Calu3 (cell line): ENCODE data around the gene ZNF107. TPM values are rescaled to one million over a fixed set of nuclear protein-coding genes. Genes with fewer than 3 reads are reported as not detected.

ENCODE experiments used
- BruUV-seq: library from RNA; stranded (reverse); fragments of 400-500 nt; replicated peaks from 2 replicates; lab custom pipeline; 2021; lab: Mats Ljungman, UMichigan
- CTCF ChIA-PET: fragments of 300-600 bp; sonication (Branson Sonifier 250); formaldehyde crosslinking; loops from one replicate; lab custom pipeline; 2022; ENCODE audit warnings: antibody characterized with exemption; lab: Charles Lee
- DNase-seq: peaks from one replicate; pipeline ENCODE4 v3.0.0; 2022
- H3K27ac Mint-ChIP-seq: one replicate; pipeline ENCODE4 v1.8.0; 2022; ENCODE audit warnings: mixed read lengths; ENCODE audit not compliant: unreplicated experiment
- H3K27me3 Mint-ChIP-seq: one replicate; pipeline ENCODE4 v1.8.0; 2022; ENCODE audit warnings: mixed read lengths; ENCODE audit not compliant: unreplicated experiment
- H3K36me3 Mint-ChIP-seq: one replicate; pipeline ENCODE4 v1.8.0; 2022; ENCODE audit warnings: mild to moderate bottlenecking, moderate library complexity, mixed read lengths; ENCODE audit not compliant: insufficient read depth, unreplicated experiment
- H3K4me1 Mint-ChIP-seq: one replicate; pipeline ENCODE4 v1.8.0; 2022; ENCODE audit warnings: mild to moderate bottlenecking, low read depth, mixed read lengths; ENCODE audit not compliant: unreplicated experiment
- H3K4me3 Mint-ChIP-seq: one replicate; pipeline ENCODE4 v1.8.0; 2022; ENCODE audit warnings: mild to moderate bottlenecking, low read depth, moderate library complexity, mixed read lengths; ENCODE audit not compliant: unreplicated experiment
- H3K9me3 Mint-ChIP-seq: one replicate; pipeline ENCODE4 v1.8.0; 2022; ENCODE audit warnings: low read depth, mixed read lengths; ENCODE audit not compliant: unreplicated experiment
- CTCF ChIP-seq: fragments of 200-600 bp; IDR thresholded peaks from one replicate; pipeline ENCODE4 v1.8.0; 2022; ENCODE audit warnings: antibody characterized with exemption; ENCODE audit not compliant: unreplicated experiment
- intact Hi-C: fragments of 100-400 bp; cut with micrococcal nuclease; formaldehyde crosslinking; loops from one replicate; pipeline ENCODE4 v1.10.0; 2022; ENCODE audit not compliant: unreplicated experiment
- total RNA-seq: library from RNA; stranded (reverse); gene quantifications from 2 replicates; pipeline ENCODE4 v1.2.3, GENCODE V29; 2022

The ZNF107 gene
- total RNA-seq, 1 experiment from 2014 or later, result 7.7 TPM

DNA sequence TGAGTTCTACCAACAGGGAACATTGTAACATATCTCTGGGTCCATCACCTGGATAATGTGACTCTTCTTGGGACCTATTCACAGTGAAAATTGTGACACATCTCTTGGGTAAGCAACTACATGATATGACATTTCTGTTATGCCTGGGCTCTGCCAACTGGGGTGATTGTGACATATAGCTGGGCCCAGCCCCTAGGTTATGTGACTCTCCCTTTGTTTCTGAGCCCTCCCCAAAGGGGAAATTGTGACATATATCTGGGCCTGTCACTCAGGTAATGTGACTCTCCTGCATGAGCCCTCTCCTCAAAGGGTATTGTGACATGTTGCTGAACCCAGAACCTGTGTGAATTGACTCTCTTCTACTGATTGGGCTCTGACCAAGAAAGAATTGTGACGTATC, 22.4 kb upstream of the ZNF107 start:
- TF ChIP-seq CTCF, result no peak
- CTCF ChIA-PET, result no interaction called here
- intact Hi-C loops, result no loop called here
- Mint-ChIP-seq H3K4me1 (no peaks in the 10 kb centered on the region), H3K27ac (no peak overlapping the region), H3K4me3 (no peak overlapping the region), H3K27me3 (no peaks in the 10 kb centered on the region), H3K9me3 (peaks cover 9% of the 10 kb centered on the region), H3K36me3 (no peaks in the 10 kb centered on the region)
- DNase-seq, result no peak
- BruUV-seq, result no TSS peak

GRCh38 chr7:64651203-64651602, 14.7 kb upstream of the ZNF107 start:
- Mint-ChIP-seq H3K36me3 (no peaks in the 10 kb centered on the region), H3K4me1 (no peaks in the 10 kb centered on the region), H3K4me3 (no peak overlapping the region), H3K27me3 (no peaks in the 10 kb centered on the region), H3K9me3 (peaks cover 6% of the 10 kb centered on the region), H3K27ac (no peak overlapping the region)
- DNase-seq, result no peak
- TF ChIP-seq CTCF, result no peak
- intact Hi-C loops, result no loop called here
- no TSS peak for BruUV-seq
- CTCF ChIA-PET, result no interaction called here

DNA sequence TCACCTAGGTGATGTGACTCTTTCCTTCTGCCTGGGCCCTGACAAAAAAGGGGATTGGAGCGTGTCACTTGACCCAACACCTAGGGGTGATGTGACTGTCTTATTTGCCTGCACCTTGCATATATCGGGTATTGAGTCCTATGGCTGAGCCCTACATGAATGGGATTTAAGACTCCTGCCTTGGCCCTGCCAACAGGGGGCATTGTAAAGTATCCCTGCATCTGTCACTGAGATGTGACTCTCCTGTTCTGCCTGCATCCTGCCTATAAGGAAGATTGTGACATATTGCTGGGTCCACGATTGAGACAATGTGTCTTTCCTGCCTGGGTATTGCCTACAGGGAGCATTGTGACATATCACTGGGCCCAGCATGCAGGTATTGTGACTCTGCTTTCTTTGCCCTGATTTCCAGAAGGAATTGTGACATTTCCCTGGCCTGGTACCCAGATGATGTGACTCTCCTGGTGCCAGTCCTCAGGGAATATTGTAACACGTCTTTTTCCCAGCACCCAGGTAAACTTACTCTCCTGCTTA, 14.2 kb upstream of the ZNF107 start:
- H3K4me3 Mint-ChIP-seq, result no peak overlapping the region
- no peak overlapping the region for H3K27ac Mint-ChIP-seq
- BruUV-seq, result no TSS peak
- no peaks in the 10 kb centered on the region for H3K4me1 Mint-ChIP-seq
- CTCF ChIA-PET, result no interaction called here
- DNase-seq, result no peak
- H3K27me3 Mint-ChIP-seq, result no peaks in the 10 kb centered on the region
- intact Hi-C loops, result no loop called here
- no peaks in the 10 kb centered on the region for H3K36me3 Mint-ChIP-seq
- TF ChIP-seq CTCF, result no peak
- peaks cover 6% of the 10 kb centered on the region for H3K9me3 Mint-ChIP-seq

DNA sequence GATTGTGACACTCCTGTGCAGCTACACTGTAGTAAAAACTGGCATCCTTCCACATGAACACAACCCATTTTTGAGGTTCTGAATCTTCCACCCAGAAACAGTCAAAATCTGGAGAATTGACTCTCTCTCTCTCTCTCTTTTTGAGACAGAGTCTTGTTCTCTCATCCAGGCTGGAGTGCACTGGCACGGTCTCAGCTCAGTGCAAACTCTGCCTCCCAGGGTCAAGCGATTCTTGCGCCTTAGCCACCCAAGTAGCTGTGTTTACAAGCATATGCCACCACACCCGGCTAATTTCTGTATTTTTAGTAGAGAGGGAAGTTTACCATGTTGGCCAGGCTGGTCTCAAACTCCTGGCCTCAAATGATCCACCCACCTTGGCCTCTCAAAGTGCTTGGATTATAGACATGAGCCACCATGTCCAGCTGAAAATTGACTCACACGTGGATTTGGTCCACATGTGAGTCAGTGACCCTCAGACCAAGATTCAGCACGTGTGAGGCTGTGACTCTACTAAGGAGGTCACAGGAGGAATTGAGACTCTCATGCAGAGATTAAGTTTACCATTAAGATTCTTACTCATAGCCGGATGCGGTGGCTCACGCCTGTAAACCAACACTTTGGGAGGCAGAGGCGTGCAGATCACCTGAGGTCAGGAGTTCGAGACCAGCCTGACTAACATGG, 12.1 kb upstream of the ZNF107 start:
- peaks cover 6% of the 10 kb centered on the region for H3K9me3 Mint-ChIP-seq
- intact Hi-C loops, result no loop called here

More for the DNA sequence above, 12.1 kb upstream of the ZNF107 start:
- no peak for TF ChIP-seq CTCF
- BruUV-seq, result no TSS peak
- Mint-ChIP-seq H3K27ac (no peak overlapping the region), H3K27me3 (no peaks in the 10 kb centered on the region), H3K4me3 (no peak overlapping the region), H3K36me3 (no peaks in the 10 kb centered on the region), H3K4me1 (no peaks in the 10 kb centered on the region)
- no peak for DNase-seq
- CTCF ChIA-PET, result no interaction called here
